ENCODE measurements around the gene RLIM. TPM values are rescaled to one million over a fixed set of nuclear protein-coding genes. Genes with fewer than 3 reads are reported as not detected.

The RLIM gene
- total RNA-seq, 1 donor from 2014 or later = 50.9 TPM

GRCh38 chrX:74546984-74547383, 67.4 kb downstream of the RLIM start:
- H3K36me3 Mint-ChIP-seq = no peaks in the 10 kb centered on the region
- no peak overlapping the region for H3K4me3 Mint-ChIP-seq
- H3K27me3 Mint-ChIP-seq (ENCODE audit: low read depth) = no peaks in the 10 kb centered on the region
- TF ChIP-seq CTCF (IDR thresholded peaks at IDR 0.05; ENCODE audit: unreplicated experiment) = no peak
- no peaks in the 10 kb centered on the region for H3K4me1 Mint-ChIP-seq
- no peak for DNase-seq (ENCODE audit: low spot score in 2 of 2, unreplicated experiment in 2 of 2)
- peaks cover 10% of the 10 kb centered on the region for H3K9me3 Mint-ChIP-seq
- H3K27ac Mint-ChIP-seq = no peak overlapping the region

GRCh38 chrX:74545880-74546523, 68.4 kb downstream of the RLIM start:
- no peak for DNase-seq (ENCODE audit: low spot score in 2 of 2, unreplicated experiment in 2 of 2)
- no peak overlapping the region for H3K27ac Mint-ChIP-seq
- H3K27me3 Mint-ChIP-seq (ENCODE audit: low read depth) = no peaks in the 10 kb centered on the region
- H3K4me1 Mint-ChIP-seq = no peaks in the 10 kb centered on the region
- TF ChIP-seq CTCF (IDR thresholded peaks at IDR 0.05; ENCODE audit: unreplicated experiment) = no peak
- H3K9me3 Mint-ChIP-seq = peaks cover 16% of the 10 kb centered on the region
- no peak overlapping the region for H3K4me3 Mint-ChIP-seq
- H3K36me3 Mint-ChIP-seq = no peaks in the 10 kb centered on the region

GRCh38 chrX:74540635-74541249, 73.7 kb downstream of the RLIM start:
- H3K9me3 Mint-ChIP-seq = peaks cover 9% of the 10 kb centered on the region
- no peak overlapping the region for H3K27ac Mint-ChIP-seq
- no peak for DNase-seq (ENCODE audit: low spot score in 2 of 2, unreplicated experiment in 2 of 2)
- TF ChIP-seq CTCF (IDR thresholded peaks at IDR 0.05; ENCODE audit: unreplicated experiment) = no peak
- H3K4me3 Mint-ChIP-seq = no peak overlapping the region
- H3K36me3 Mint-ChIP-seq = no peaks in the 10 kb centered on the region
- peaks cover 8% of the 10 kb centered on the region for H3K4me1 Mint-ChIP-seq
- H3K27me3 Mint-ChIP-seq (ENCODE audit: low read depth) = no peaks in the 10 kb centered on the region

GRCh38 chrX:74536832-74537371, 77.5 kb downstream of the RLIM start:
- peak overlapping the region; percentile 69 for H3K4me3 Mint-ChIP-seq
- TF ChIP-seq CTCF (IDR thresholded peaks at IDR 0.05; ENCODE audit: unreplicated experiment) = no peak
- peaks cover 11% of the 10 kb centered on the region for H3K4me1 Mint-ChIP-seq
- H3K36me3 Mint-ChIP-seq = peaks cover 4% of the 10 kb centered on the region
- DNase-seq (ENCODE audit: low spot score in 2 of 2, unreplicated experiment in 2 of 2) = peak in 1 of 2 experiments; percentile 52
- H3K27ac Mint-ChIP-seq = peak overlapping the region; percentile 87
- no peaks in the 10 kb centered on the region for H3K27me3 Mint-ChIP-seq (ENCODE audit: low read depth)
- peaks cover 12% of the 10 kb centered on the region for H3K9me3 Mint-ChIP-seq

- H3K36me3 Mint-ChIP-seq = peaks cover 4% of the 10 kb centered on the region
- H3K4me3 Mint-ChIP-seq = peak overlapping the region; percentile 69
- H3K9me3 Mint-ChIP-seq = peaks cover 7% of the 10 kb centered on the region
- DNase-seq (ENCODE audit: low spot score in 2 of 2, unreplicated experiment in 2 of 2) = peak; percentile 30 to 65
- no peak for TF ChIP-seq CTCF (IDR thresholded peaks at IDR 0.05; ENCODE audit: unreplicated experiment)
- peak overlapping the region; percentile 87 for H3K27ac Mint-ChIP-seq
- no peaks in the 10 kb centered on the region for H3K27me3 Mint-ChIP-seq (ENCODE audit: low read depth)
- peaks cover 11% of the 10 kb centered on the region for H3K4me1 Mint-ChIP-seq
Measured at GRCh38 chrX:74536152-74536831, 78.1 kb downstream of the RLIM start.

Measured in mesothelial cell of epicardium (in vitro differentiated cells).